ENCODE results near the gene POP7. TPM values are rescaled to one million over a fixed set of nuclear protein-coding genes. Genes with fewer than 3 reads are reported as not detected.
"Not testable (repeated sequence)": the region's sequence is repeated elsewhere in the genome, so short reads cannot be mapped to it uniquely, and the experiment has no call there.

Gene POP7
- total RNA-seq (2014; rRNA removed; shearing (Covaris generic)), result 61.6 and 80.1 TPM in 2 replicates

- DNase-seq (ENCODE audit: low spot score), result peak; percentile 98
These were observed at the start of gene POP7 for GRCh38 chr7:100705753-100706671. POP7 (plus strand) TSS chr7:100706121; CDS start chr7:100706831, 710 bp downstream.

GRCh38 chr7:100662194-100662776, 43.6 kb upstream of the POP7 start:
- not testable (repeated sequence) for DNase-seq (ENCODE audit: low spot score)

GRCh38 chr7:100665168-100665726, 40.7 kb upstream of the POP7 start:
- no peak for DNase-seq (ENCODE audit: low spot score)

- no peak for DNase-seq (ENCODE audit: low spot score)
These were observed 38.4 kb upstream of the POP7 start for GRCh38 chr7:100667331-100668068.

- DNase-seq (ENCODE audit: low spot score), result no peak
These were observed 37.9 kb upstream of the POP7 start for GRCh38 chr7:100668069-100668449.

GRCh38 chr7:100669106-100669505, 36.8 kb upstream of the POP7 start:
- DNase-seq (ENCODE audit: low spot score), result not testable (repeated sequence)

GRCh38 chr7:100670074-100670473, 35.8 kb upstream of the POP7 start:
- DNase-seq (ENCODE audit: low spot score), result no peak

- no peak for DNase-seq (ENCODE audit: low spot score)
These were observed 34.3 kb upstream of the POP7 start for GRCh38 chr7:100671353-100672327.

GRCh38 chr7:100673302-100673941, 32.5 kb upstream of the POP7 start, which contains the start of gene GNB2:
GNB2 (plus strand) TSS chr7:100673740; CDS start chr7:100676266, 2,526 bp downstream.
- peak; percentile 98 for DNase-seq (ENCODE audit: low spot score)

- DNase-seq (ENCODE audit: low spot score), result no peak
These were observed 31.9 kb upstream of the POP7 start for GRCh38 chr7:100673942-100674410.

GRCh38 chr7:100674411-100675104, 31.4 kb upstream of the POP7 start:
- DNase-seq (ENCODE audit: low spot score), result no peak

GRCh38 chr7:100675105-100675451, 30.8 kb upstream of the POP7 start:
- DNase-seq (ENCODE audit: low spot score), result no peak

GRCh38 chr7:100675581-100676350, 30.2 kb upstream of the POP7 start:
- peak; percentile 63 for DNase-seq (ENCODE audit: low spot score)

GRCh38 chr7:100676501-100677306, 29.2 kb upstream of the POP7 start:
- DNase-seq (ENCODE audit: low spot score), result no peak

GRCh38 chr7:100677308-100678267, 28.3 kb upstream of the POP7 start:
- no peak for DNase-seq (ENCODE audit: low spot score)

- DNase-seq (ENCODE audit: low spot score), result no peak
These were observed 27.5 kb upstream of the POP7 start for GRCh38 chr7:100678291-100678984.
